GM18909 (cell line): ENCODE measurements around the gene ANKRD6.

Experiments
- ATAC-seq: cut with Tn5 transposase; IDR thresholded peaks from one replicate; pipeline ENCODE4 v1.9.1; 2021; ENCODE audit warnings: mild to moderate bottlenecking; ENCODE audit not compliant: unreplicated experiment, poor library complexity

The ANKRD6 gene

GRCh38 chr6:89554106-89554505, 121.2 kb downstream of the ANKRD6 start:
- ATAC-seq, result no peak

GRCh38 chr6:89555031-89555430, 122.1 kb downstream of the ANKRD6 start:
- ATAC-seq, result no peak

- ATAC-seq, result no peak
Measured at GRCh38 chr6:89555806-89556205, 122.9 kb downstream of the ANKRD6 start.

GRCh38 chr6:89559487-89559886, 126.5 kb downstream of the ANKRD6 start:
- ATAC-seq, result no peak

GRCh38 chr6:89562093-89562973, 129.4 kb downstream of the ANKRD6 start:
- ATAC-seq, result no peak

- ATAC-seq, result no peak
Measured at GRCh38 chr6:89563866-89564265, 130.9 kb downstream of the ANKRD6 start.

GRCh38 chr6:89564752-89565427, 131.9 kb downstream of the ANKRD6 start:
- no peak for ATAC-seq

- no peak for ATAC-seq
Measured at GRCh38 chr6:89566008-89566800, 133.3 kb downstream of the ANKRD6 start.

- no peak for ATAC-seq
Measured at GRCh38 chr6:89566930-89567629, 134.1 kb downstream of the ANKRD6 start.

GRCh38 chr6:89567630-89568390, 134.9 kb downstream of the ANKRD6 start:
- no peak for ATAC-seq

- ATAC-seq, result peak; percentile 76
Measured at GRCh38 chr6:89574910-89575561, 142.1 kb downstream of the ANKRD6 start.

- peak; percentile 43 for ATAC-seq
Measured at GRCh38 chr6:89575562-89575960, 142.6 kb downstream of the ANKRD6 start.

GRCh38 chr6:89580997-89581666, 148.2 kb downstream of the ANKRD6 start:
- no peak for ATAC-seq

- no peak for ATAC-seq
Measured at GRCh38 chr6:89581689-89582088, 148.7 kb downstream of the ANKRD6 start.

- no peak for ATAC-seq
Measured at GRCh38 chr6:89582669-89583325, 149.8 kb downstream of the ANKRD6 start.

GRCh38 chr6:89583559-89583958, 150.6 kb downstream of the ANKRD6 start:
- ATAC-seq, result no peak

GRCh38 chr6:89584539-89584938, 151.6 kb downstream of the ANKRD6 start:
- ATAC-seq, result no peak

GRCh38 chr6:89585154-89585553, 152.2 kb downstream of the ANKRD6 start:
- no peak for ATAC-seq
